Muscle of arm (tissue), 12 donors: ENCODE results near the gene GADD45B. TPM values are rescaled to one million over a fixed set of nuclear protein-coding genes. Genes with fewer than 3 reads are reported as not detected.
"Not testable (repeated sequence)": the region's sequence is repeated elsewhere in the genome, so short reads cannot be mapped to it uniquely, and the experiment has no call there.

Experiments used
- DNase-seq: peaks from one replicate; pipeline ENCODE4 v3.0.0-alpha.2; 2013
- polyA plus RNA-seq, 12 donors: library from polyadenylated mRNA; unstranded; fragments of 120-200 nt; gene quantifications; one replicate each; pipeline ENCODE4 v1.2.1, GENCODE V29; 2013; ENCODE audit not compliant: insufficient read length in 12 of 12

GADD45B gene
- polyA plus RNA-seq, 12 donors, result 7.8 to 20.2 (median 8.7) TPM; not detected in 1

DNA sequence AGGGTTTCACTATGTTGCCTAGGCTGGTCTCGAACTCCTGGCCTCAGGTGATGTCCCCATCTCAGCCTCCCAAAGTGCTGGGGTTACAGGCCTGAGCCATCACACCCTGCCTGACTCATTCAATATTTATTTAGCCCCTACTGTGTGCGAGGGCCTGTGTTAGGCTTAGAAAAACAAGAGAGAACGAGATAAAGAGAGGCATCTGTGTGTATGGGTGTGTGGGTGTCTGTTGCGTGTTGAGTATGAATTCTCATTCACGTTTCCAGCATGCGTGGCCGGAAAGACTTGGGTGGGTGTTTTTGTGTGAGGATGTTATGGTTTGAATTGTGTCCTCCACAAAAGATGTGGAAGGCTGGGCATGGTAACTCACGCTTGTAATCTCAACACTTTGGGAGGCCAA lies 9.5 kb downstream of the GADD45B start:
- no peak for DNase-seq

DNA sequence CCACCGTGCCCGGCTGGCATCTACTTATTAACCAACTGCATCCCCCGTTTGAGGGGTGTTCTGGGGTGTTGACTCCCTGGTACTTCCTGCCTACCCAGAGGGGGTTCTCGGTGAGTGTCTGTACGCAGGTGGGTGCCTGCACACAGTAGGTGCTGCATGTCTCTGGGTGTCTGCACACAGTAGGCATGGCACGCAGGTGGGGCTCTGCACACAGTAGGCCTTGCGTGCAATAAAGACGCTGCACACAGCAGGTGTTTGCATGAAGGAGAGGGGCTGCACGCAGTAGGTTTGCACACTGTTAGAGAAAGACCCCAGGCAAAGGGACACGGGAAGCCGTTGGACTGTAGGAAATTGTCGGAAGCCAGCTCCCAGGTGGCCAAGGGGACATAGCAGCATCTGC lies 11.2 kb downstream of the GADD45B start:
- DNase-seq, result no peak

DNA sequence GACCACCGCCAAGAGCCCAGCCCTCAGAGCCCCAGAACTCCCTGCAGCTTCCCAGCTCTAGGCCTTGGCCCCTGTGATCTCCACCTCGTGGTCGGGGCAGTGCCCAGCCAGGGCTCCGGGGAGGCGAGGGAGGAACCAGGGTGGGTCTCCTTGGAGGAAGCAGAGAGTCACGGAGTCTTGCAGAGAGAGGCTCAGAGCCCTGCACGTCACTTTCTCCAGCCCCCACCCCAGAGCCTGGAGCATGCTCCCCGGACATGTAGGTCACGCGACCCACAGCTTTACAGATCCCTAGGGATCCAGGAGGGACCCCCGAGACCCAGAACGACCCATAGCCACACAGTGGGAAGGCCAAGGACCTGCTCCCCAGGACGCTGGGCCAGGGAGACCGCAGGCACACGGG lies 11.9 kb downstream of the GADD45B start:
- DNase-seq, result no peak

- DNase-seq, result no peak
These were observed 12.5 kb downstream of the GADD45B start for GRCh38 chr19:2488405-2488941.

DNA sequence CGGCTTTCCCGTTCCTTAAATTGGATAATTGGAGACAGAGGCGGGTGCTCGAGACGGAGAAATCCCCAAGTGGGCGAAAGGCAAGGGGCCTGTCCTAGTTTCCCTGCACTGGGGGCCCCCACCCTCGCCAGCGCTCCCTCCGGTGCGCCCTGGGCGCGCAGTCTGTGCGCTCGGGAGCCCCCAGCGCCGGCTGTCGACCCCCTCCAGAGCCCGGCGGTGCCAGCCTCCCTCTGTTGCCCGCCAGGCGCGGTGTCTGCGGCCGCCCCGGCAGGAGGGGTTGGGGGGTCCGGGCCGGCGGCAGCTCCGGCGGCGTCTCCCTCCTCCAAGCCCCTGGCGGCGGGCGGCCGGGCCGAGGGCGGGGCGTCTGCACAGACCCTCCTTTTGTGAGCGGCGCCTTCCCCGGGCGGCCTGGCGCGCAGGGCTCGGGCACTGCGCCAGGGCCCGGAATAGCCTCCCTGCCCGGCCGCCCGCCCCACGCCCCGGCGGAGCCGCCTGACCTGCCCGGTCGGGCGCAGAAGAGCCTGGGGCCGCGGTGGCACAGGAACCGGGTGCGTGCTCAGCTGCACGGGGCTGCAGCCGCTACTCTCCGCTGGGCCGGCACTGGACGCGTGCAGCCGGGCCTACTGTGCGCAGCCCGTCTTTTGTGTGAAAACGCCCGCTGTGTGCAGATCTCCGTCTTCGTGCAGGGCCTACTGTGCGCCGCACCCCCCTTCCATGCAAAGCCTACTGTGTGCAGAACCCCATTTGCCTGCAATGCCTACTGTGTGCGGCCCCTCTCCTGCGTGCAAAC lies 13.2 kb downstream of the GADD45B start:
- no peak for DNase-seq

GRCh38 chr19:2490659-2491058 lies 14.7 kb downstream of the GADD45B start:
- no peak for DNase-seq

GRCh38 chr19:2491130-2491801 lies 15.3 kb downstream of the GADD45B start:
- DNase-seq, result no peak

DNA sequence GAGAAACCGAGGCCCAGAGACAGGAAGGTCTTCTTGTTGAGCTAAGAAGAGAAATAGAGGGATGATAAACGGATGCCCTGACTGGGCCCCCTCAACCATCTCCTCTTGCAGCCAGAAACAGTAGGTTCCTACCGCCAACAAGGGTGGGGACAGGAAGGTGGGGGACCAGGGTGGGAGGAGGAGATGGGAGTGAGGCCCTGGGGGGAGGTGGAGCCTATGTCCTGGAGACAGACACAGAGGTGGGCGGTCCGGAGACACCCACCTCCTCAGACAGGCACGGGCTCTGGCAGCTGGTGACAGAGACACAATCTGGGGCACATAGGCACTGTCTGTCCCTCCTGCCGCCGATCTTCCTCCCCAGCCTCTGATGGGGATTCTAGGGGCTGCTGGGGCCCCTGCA lies 16.9 kb downstream of the GADD45B start:
- DNase-seq, result no peak

DNA sequence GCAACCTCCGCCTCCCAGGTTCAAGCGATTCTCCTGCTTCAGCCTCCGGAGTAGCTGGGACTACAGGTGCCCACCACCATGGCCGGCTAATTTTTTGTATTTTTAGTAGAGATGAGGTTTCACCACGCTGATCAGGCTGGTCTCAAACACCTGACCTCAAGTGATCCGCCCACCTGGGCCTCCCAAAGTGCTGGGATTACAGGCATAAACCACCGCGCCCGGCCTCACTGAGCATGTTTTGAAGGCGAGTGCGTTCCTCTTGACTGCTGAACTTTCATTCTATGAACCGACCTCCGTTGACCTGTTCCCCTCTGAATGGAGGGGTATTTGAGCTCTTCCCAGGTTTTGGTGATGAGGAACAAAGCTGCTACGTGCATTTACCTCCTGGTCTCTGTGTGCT lies 17.5 kb downstream of the GADD45B start:
- DNase-seq, result not testable (repeated sequence)

DNA sequence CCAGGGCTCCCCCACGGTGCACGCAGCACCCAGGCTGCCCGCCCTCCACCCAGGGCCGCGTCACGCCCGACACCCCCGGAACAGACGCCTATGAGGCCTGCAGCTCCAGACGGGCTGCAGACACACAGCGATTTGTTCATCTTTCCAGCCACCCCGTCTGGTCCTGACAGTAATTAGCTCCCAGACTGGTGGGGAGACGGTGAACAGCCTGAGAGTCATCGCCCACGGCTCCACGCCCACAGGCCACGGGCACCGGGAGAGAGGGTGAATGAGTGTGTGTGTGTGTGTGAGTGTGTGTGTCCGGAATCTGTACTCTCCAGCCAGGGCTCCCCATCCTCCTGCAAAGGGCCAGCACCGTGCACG lies 18.1 kb downstream of the GADD45B start:
- no peak for DNase-seq

DNA sequence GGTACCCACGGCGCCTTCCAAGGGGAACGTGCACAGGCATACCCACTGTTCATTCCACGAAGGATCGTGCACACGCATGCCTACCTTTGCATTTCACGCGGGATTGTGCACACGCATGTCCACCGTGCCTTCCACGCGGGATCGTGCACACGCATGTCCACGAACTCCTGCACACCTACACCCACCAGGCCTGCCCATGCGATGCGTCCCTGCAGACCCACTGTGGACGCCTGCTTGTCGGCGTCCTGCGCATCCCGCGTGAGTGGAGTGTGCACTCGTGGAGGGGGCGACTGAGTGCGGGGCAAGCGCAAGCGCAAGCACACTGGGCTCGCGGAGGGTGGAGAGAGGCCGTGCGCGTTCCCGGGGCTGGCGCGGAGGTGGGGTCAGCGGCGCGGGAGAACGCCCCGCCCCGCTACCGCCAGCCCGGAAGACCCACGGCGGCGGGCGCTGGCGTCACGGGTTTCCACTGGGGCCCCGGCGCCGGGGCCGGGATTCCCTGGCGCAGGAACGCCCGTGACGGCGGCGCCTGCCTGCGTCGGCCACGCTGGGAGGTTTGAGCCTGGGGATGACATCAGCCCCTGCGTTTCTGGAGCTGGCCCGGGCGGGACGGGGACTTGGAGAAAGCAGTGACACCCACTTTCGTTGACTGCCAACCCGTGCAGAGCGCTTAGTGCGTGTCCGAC lies 18.7 kb downstream of the GADD45B start:
- peak; percentile 69 for DNase-seq

DNA sequence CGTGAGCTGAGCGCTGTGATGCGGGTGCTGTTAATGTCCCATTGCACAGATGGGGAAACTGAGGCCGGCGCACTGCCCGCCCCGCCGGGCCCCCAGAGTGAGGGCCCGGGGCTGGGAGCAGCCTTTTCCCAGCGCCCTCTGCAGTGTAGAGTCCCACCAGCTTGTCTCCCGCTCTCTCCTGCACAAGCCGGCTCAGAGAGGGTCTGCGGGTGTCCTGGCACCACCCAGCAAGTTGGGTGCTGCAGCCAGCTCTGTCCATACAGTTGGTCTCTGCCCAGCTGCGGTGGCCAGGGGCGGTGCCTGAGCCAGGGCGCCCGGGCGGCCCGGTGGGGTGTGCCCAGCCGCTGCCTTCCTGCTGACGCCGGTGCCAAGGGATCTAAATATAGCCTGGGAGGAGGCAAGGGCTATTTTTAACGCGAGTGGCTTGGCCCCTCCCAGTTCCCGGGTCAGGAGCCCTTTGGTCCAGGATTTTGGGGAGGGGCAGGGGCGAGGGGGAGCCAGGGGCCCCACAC lies 19.3 kb downstream of the GADD45B start:
- peak; percentile 70 for DNase-seq

DNA sequence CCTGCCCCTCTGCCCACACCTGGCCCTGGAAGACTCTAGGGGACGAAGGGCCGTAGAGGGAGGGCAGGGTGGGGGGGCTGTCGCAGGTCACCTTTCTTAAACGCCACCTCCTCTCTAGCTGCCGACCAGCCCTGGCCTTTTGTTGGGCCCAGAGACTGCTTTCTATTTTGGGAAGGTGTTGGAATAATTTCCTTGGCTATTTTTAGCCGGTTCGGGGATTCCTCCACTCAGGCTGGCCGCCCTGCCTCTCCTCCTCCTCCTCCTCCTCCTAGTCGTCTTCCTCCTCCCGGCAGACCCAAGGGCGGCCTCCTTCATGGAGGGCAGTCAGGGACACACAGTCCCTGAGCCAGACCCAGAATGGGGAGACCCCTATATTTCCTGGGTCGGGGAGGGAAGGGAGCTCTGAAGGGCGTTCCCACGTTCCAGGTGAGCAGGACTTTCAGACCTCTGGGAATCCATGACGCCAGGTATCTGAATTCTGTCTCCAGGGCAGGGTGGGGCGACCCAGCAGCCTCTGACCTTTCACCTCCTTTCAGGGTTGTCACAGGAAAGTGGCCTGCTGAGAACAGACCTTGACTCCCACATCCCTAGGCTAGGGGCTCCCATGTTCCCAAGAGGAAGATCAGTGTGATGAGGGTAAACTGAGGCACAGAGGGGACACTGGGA lies 19.9 kb downstream of the GADD45B start:
- DNase-seq, result peak; percentile 57

GRCh38 chr19:2497186-2497585 lies 21.3 kb downstream of the GADD45B start:
- no peak for DNase-seq

DNA sequence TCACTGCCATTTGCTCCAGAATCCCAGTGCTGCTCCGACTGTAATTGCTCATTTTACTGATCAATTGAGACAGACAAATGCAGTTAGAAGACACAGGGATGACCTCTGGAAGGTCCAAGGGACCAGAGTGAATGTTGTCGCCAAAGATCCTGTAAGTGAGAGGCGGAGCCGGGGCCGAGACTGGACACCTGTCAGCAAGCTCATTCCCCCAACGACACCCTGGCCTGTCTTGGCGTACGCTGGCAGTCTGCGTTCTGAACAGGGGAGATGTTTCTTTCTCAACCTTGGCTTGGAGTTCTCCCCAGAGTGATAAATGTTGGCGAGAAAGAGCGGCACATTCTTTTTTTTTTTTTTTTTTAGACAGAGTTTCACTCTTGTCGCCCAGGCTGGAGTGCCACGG lies 24.2 kb downstream of the GADD45B start:
- DNase-seq, result no peak

DNA sequence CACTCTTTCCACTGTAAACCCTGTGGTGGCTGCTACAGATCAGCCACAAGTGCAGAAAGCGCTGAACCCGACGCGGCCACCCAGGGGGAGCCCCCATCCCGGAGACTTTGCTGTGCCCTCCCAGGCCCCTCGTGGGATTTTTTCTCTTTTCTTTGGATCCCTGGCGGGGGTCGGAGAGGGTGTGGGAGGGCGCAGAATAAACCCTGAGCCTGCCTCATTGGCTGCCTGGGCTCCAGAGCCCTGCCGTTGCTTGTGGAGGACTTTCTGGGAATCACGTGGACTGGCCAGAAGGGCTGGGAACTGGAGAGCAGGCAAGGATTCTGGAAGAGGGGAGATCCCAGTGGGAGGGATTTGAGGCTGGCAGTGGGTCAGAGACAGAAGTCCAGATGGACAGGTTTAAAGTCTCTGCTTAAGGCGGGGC lies 24.9 kb downstream of the GADD45B start:
- no peak for DNase-seq

- DNase-seq, result no peak
These were observed 27.7 kb downstream of the GADD45B start for GRCh38 chr19:2503521-2504109.

DNA sequence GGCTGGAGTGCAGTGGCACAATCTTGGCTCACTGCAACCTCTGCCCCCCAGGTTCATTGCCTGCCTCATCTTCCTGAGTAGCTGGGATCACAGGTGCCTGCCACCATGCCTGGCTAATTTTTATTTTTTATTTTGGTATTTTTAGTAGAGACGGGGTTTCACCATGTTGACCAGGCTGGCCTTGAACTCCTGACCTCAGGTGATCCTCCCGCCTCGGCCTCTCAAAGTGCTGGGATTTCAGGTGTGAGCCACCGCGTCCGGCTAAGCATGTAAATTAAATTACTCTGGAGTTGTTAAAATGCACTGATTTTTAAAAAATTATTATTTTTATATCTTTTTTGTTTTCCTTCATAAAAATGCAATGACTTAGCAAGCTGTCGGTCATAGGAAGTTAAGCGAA lies 30.7 kb downstream of the GADD45B start:
- not testable (repeated sequence) for DNase-seq

DNA sequence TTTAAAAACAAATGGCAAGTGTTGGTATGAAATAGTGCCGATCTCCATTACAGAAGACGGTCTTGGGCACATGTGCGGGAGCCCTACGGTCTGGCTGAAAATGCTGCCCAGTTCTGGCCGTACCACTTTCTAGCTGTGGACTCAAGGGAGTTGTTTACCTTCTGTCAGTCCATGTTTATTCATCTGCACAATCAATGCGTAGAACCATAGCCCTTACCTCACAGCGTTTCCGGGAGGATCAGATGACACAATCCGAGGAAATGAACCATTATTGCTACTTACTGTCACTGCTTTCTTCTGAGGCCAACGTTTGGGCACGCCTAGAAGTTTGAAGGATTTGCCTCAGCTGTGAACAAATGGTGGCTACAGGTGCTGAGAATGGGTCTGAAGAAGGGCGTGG lies 31.2 kb downstream of the GADD45B start:
- DNase-seq, result no peak

DNA sequence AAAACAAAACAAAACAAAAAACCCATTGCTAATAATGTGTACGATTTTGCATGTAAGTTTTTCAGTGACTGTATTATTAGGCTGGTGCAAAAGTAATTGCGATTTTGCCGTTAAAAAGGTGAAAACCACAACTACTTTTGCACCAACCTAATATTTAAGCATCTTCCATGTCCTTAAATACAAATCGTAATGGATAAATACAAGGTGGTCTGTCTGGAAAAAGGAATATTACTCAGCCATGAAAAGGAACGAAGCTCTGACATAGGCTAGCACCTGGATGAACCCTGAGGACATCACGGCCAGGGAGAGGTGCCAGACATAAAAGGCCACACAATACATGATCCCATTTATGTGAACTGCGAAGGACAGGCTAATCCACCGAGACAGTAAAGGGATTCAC lies 33.2 kb downstream of the GADD45B start:
- DNase-seq, result no peak

DNA sequence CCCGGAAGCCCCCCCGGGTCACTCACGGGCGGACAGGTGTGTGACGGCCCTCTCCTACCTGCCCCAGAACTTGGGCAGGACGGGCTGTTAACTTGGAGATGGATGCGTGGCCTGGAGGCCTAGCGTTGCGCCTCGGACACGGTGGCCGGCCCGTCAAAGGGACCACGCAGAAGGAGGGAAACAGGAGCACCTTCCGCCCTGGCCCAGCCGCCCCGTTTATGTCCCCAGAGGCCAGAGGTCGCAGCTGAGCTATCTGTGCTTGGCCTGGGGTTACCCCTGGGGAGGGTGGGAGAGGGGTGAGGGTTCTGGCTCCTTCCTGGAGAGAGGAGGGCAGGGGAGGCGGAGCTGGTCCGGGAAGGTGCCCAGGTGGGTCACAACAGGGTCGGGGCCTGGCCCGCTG lies 35.6 kb downstream of the GADD45B start:
- DNase-seq, result no peak

DNA sequence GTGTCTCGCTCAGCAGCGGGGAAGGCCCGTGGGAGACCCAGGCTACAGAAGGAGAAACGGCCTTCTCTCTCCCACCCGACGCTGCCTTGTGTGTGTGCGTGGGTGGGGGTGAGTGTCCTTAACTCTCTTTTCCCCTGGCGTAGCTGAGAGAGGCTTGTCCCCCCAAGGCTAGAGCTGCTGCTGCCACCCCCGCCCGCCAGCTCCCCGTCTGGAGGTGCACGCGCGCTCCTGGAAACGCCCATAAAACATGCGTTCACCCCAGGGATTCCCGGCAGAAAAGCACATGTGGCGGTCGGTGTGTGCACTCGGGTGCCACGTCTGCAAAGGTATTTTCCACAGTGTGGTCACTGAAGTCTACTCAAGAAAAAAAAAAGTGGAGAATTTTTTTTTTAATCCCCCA lies 36.1 kb downstream of the GADD45B start:
- no peak for DNase-seq
